ENCODE measurements around the gene MAD1L1.
"Not testable (repeated sequence)": the region's sequence is repeated elsewhere in the genome, so short reads cannot be mapped to it uniquely, and the experiment has no call there.

Gene MAD1L1

GRCh38 chr7:2062648-2063047 is 170.1 kb downstream of the MAD1L1 start:
- Histone ChIP-seq H3K4me3 (ENCODE audit: insufficient read depth in 1 of 2, low read depth in 1 of 2, low read length in 2 of 2) (no peak overlapping the region), H2AFZ (ENCODE audit: low read depth, low read length) (no peak overlapping the region), H3K36me3 (ENCODE audit: control insufficient read depth in 1 of 2, insufficient read depth in 2 of 2, low read depth in 1 of 2, low read length in 2 of 2) (peaks cover 7 to 51% of the 10 kb centered on the region in 2 experiments), H3K4me2 (ENCODE audit: low read length, poor library complexity, severe bottlenecking) (no peak overlapping the region), H2BK120ac (ENCODE audit: low read depth, low read length) (no peak overlapping the region), H3K9ac (ENCODE audit: low read length) (no peak overlapping the region), H3K79me1 (replicated peaks; ENCODE audit: low read length, poor library complexity, severe bottlenecking) (peaks cover 19% of the 10 kb centered on the region), H3K18ac (ENCODE audit: low read depth in 1 of 2, low read length in 2 of 2) (no peak overlapping the region), H2AK5ac (ENCODE audit: low read length, severe bottlenecking) (no peak overlapping the region), H3K27me3 (ENCODE audit: control insufficient read depth in 1 of 2, insufficient read depth in 1 of 2, low read length in 2 of 2) (no peaks in the 10 kb centered on the region), H3K14ac (ENCODE audit: low read length in 2 of 2) (no peak overlapping the region), H3K9me3 (ENCODE audit: control insufficient read depth, low read length) (no peaks in the 10 kb centered on the region), H3K4me1 (ENCODE audit: control insufficient read depth, insufficient read depth, low read depth, low read length) (peaks cover 15% of the 10 kb centered on the region), H2BK5ac (ENCODE audit: low read depth, low read length, poor library complexity, severe bottlenecking) (no peak overlapping the region), H4K91ac (ENCODE audit: low read length) (no peak overlapping the region), H2BK12ac (ENCODE audit: low read length in 2 of 2) (no peak overlapping the region), H3K23ac (ENCODE audit: low read length in 2 of 2) (no peak overlapping the region), H2BK15ac (ENCODE audit: low read depth, poor library complexity, severe bottlenecking) (no peak overlapping the region), H3K4ac (ENCODE audit: low read depth in 1 of 2, low read length in 2 of 2) (no peak overlapping the region), H4K8ac (ENCODE audit: low read length) (no peak overlapping the region), H3K27ac (ENCODE audit: low read length, poor library complexity, severe bottlenecking) (no peak overlapping the region)
- 90% methylated on average over 7 of the region's 11 CpGs for WGBS
- no peak for DNase-seq

DNA sequence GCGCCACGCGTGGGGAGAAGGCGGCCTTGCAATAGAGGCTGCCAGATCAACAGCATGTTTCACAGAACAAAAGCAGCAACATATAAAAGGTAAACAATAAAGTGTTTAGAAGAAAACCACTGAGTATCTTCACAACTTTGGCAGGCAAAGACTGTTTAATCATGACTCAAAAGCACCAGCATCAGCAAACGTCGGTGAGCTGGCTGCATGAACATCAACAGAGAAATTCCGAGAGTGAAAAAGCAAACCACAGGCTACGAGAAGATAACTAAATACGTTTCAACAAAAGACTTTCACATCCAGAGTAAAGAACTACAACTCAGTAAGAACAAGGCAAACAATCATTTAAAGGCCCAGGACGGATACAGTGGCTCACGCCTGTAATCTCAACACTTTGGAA is 172.0 kb downstream of the MAD1L1 start:
- Histone ChIP-seq H3K23ac (ENCODE audit: low read length in 2 of 2) (no peak overlapping the region), H3K18ac (ENCODE audit: low read depth in 1 of 2, low read length in 2 of 2) (no peak overlapping the region), H2BK12ac (ENCODE audit: low read length in 2 of 2) (no peak overlapping the region)

DNA sequence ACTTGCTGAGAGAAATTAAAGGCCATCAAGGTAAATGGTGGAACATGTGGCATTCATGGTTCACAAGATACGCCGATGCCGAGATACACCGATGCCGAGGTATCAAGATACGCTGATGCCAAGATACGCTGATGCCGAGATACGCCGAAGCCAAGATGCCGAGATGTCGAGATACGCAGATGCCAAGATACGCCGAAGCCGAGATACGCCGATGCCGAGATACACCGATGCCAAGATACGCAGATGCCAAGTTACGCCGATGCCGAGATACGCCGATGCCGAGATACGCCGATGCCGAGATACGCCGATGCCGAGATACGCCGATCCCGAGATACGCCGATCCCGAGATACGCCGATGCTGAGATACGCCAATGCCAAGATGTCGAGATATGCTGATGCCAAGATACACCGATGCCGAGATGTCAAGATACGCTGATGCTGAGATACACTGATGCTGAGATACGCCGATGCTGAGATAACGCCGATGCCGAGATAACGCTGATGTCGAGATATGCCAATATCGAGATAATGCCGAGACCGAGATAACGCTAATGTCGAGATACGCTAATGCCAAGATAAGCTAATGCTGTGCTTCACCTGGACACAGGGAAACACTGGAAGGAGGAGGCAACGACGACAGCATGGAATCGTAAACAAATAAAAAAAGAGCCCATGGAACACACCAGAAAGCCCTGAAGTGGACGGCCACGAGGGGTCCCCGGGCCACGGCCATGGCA is 172.6 kb downstream of the MAD1L1 start:
- Histone ChIP-seq H2BK15ac (ENCODE audit: low read depth, poor library complexity, severe bottlenecking) (no peak overlapping the region), H3K9ac (ENCODE audit: low read length) (no peak overlapping the region), H2BK120ac (ENCODE audit: low read depth, low read length) (no peak overlapping the region), H3K27ac (ENCODE audit: low read length, poor library complexity, severe bottlenecking) (no peak overlapping the region), H4K91ac (ENCODE audit: low read length) (no peak overlapping the region), H4K8ac (ENCODE audit: low read length) (no peak overlapping the region), H3K4ac (ENCODE audit: low read depth in 1 of 2, low read length in 2 of 2) (no peak overlapping the region), H2AK5ac (ENCODE audit: low read length, severe bottlenecking) (no peak overlapping the region), H3K4me3 (ENCODE audit: insufficient read depth in 1 of 2, low read depth in 1 of 2, low read length in 2 of 2) (no peak overlapping the region), H3K14ac (ENCODE audit: low read length in 2 of 2) (no peak overlapping the region), H3K4me1 (ENCODE audit: control insufficient read depth, insufficient read depth, low read depth, low read length) (peaks cover 4% of the 10 kb centered on the region), H2BK12ac (ENCODE audit: low read length in 2 of 2) (no peak overlapping the region), H3K36me3 (ENCODE audit: control insufficient read depth in 1 of 2, insufficient read depth in 2 of 2, low read depth in 1 of 2, low read length in 2 of 2) (peaks cover 0 to 33% of the 10 kb centered on the region in 2 experiments), H3K27me3 (ENCODE audit: control insufficient read depth in 1 of 2, insufficient read depth in 1 of 2, low read length in 2 of 2) (no peaks in the 10 kb centered on the region), H3K9me3 (ENCODE audit: control insufficient read depth, low read length) (no peaks in the 10 kb centered on the region), H3K79me1 (replicated peaks; ENCODE audit: low read length, poor library complexity, severe bottlenecking) (peaks cover 21% of the 10 kb centered on the region), H2AFZ (ENCODE audit: low read depth, low read length) (no peak overlapping the region), H2BK5ac (ENCODE audit: low read depth, low read length, poor library complexity, severe bottlenecking) (no peak overlapping the region), H3K18ac (ENCODE audit: low read depth in 1 of 2, low read length in 2 of 2) (no peak overlapping the region), H3K4me2 (ENCODE audit: low read length, poor library complexity, severe bottlenecking) (no peak overlapping the region), H3K23ac (ENCODE audit: low read length in 2 of 2) (no peak overlapping the region)
- WGBS = 98% methylated on average over 66 of the region's 66 CpGs
- DNase-seq = no peak

More for the DNA sequence above, 172.0 kb downstream of the MAD1L1 start:
- no peak overlapping the region for H3K4me2 ChIP-seq (ENCODE audit: low read length, poor library complexity, severe bottlenecking)
- H3K36me3 ChIP-seq (ENCODE audit: control insufficient read depth in 1 of 2, insufficient read depth in 2 of 2, low read depth in 1 of 2, low read length in 2 of 2) = peaks cover under 1 to 38% of the 10 kb centered on the region in 2 experiments
- 92% methylated on average over 10 of the region's 11 CpGs for WGBS
- no peak overlapping the region for H3K4me3 ChIP-seq (ENCODE audit: insufficient read depth in 1 of 2, low read depth in 1 of 2, low read length in 2 of 2)
- H3K79me1 ChIP-seq (replicated peaks; ENCODE audit: low read length, poor library complexity, severe bottlenecking) = peaks cover 24% of the 10 kb centered on the region
- H2BK5ac ChIP-seq (ENCODE audit: low read depth, low read length, poor library complexity, severe bottlenecking) = no peak overlapping the region
- peak overlapping the region; percentile 44 for H3K9ac ChIP-seq (ENCODE audit: low read length)
- no peak overlapping the region for H2AFZ ChIP-seq (ENCODE audit: low read depth, low read length)
- no peak overlapping the region for H4K91ac ChIP-seq (ENCODE audit: low read length)
- H3K4me1 ChIP-seq (ENCODE audit: control insufficient read depth, insufficient read depth, low read depth, low read length) = peaks cover 4% of the 10 kb centered on the region
- DNase-seq = peak; percentile 57
- H3K4ac ChIP-seq (ENCODE audit: low read depth in 1 of 2, low read length in 2 of 2) = no peak overlapping the region
- no peaks in the 10 kb centered on the region for H3K9me3 ChIP-seq (ENCODE audit: control insufficient read depth, low read length)
- H2BK15ac ChIP-seq (ENCODE audit: low read depth, poor library complexity, severe bottlenecking) = no peak overlapping the region
- no peak overlapping the region for H2BK120ac ChIP-seq (ENCODE audit: low read depth, low read length)
- no peak overlapping the region for H3K27ac ChIP-seq (ENCODE audit: low read length, poor library complexity, severe bottlenecking)
- no peaks in the 10 kb centered on the region for H3K27me3 ChIP-seq (ENCODE audit: control insufficient read depth in 1 of 2, insufficient read depth in 1 of 2, low read length in 2 of 2)
- no peak overlapping the region for H2AK5ac ChIP-seq (ENCODE audit: low read length, severe bottlenecking)
- H4K8ac ChIP-seq (ENCODE audit: low read length) = no peak overlapping the region
- H3K14ac ChIP-seq (ENCODE audit: low read length in 2 of 2) = no peak overlapping the region

- H3K4me2 ChIP-seq (ENCODE audit: low read length, poor library complexity, severe bottlenecking); H3K27ac ChIP-seq (ENCODE audit: low read length, poor library complexity, severe bottlenecking); H4K91ac ChIP-seq (ENCODE audit: low read length); H2BK12ac ChIP-seq (ENCODE audit: low read length in 2 of 2); H3K18ac ChIP-seq (ENCODE audit: low read depth in 1 of 2, low read length in 2 of 2); H3K23ac ChIP-seq (ENCODE audit: low read length in 2 of 2); H2AFZ ChIP-seq (ENCODE audit: low read depth, low read length); H2BK120ac ChIP-seq (ENCODE audit: low read depth, low read length); H2BK15ac ChIP-seq (ENCODE audit: low read depth, poor library complexity, severe bottlenecking); H2AK5ac ChIP-seq (ENCODE audit: low read length, severe bottlenecking); H3K9ac ChIP-seq (ENCODE audit: low read length); H3K4me1 ChIP-seq (ENCODE audit: control insufficient read depth, insufficient read depth, low read depth, low read length); H4K8ac ChIP-seq (ENCODE audit: low read length); DNase-seq; H3K27me3 ChIP-seq (ENCODE audit: control insufficient read depth in 1 of 2, insufficient read depth in 1 of 2, low read length in 2 of 2); H3K14ac ChIP-seq (ENCODE audit: low read length in 2 of 2); H3K4ac ChIP-seq (ENCODE audit: low read depth in 1 of 2, low read length in 2 of 2); H2BK5ac ChIP-seq (ENCODE audit: low read depth, low read length, poor library complexity, severe bottlenecking); H3K4me3 ChIP-seq (ENCODE audit: insufficient read depth in 1 of 2, low read depth in 1 of 2, low read length in 2 of 2); H3K9me3 ChIP-seq (ENCODE audit: control insufficient read depth, low read length): not testable (repeated sequence)
- Histone ChIP-seq H3K79me1 (replicated peaks; ENCODE audit: low read length, poor library complexity, severe bottlenecking) (peaks cover 18% of the 10 kb centered on the region), H3K36me3 (ENCODE audit: control insufficient read depth in 1 of 2, insufficient read depth in 2 of 2, low read depth in 1 of 2, low read length in 2 of 2) (peaks cover 0 to 34% of the 10 kb centered on the region in 2 experiments)
- WGBS = 63% methylated on average over 11 of the region's 13 CpGs
Observed at GRCh38 chr7:2058246-2058645, 174.5 kb downstream of the MAD1L1 start.

Measured in mesenchymal stem cell (in vitro differentiated cells and primary cell).